ACC112 (cell line): Measurements from ENCODE around the gene KIF5B.
A peak's percentile ranks its signal among the peaks of the same experiment; 100 is the strongest.
"Not testable (repeated sequence)": the region's sequence is repeated elsewhere in the genome, so short reads cannot be mapped to it uniquely, and the experiment has no call there.

ENCODE experiments used
- H2AFZ ChIP-seq: fragments of 200-600 bp; sonication (generic); one replicate; pipeline ENCODE4 v1.6.0; 2017; ENCODE audit warnings: antibody characterized with exemption, low read length; ENCODE audit not compliant: unreplicated experiment
- H3K27ac ChIP-seq: fragments of 200-600 bp; sonication (generic); 2 replicates; pipeline ENCODE4 v1.5.1; 2014; ENCODE audit warnings: low read depth, mild to moderate bottlenecking, antibody characterized with exemption, low read length, moderate library complexity
- H3K27me3 ChIP-seq: fragments of 200-600 bp; sonication (generic); 2 replicates; pipeline ENCODE4 v1.6.1; 2014; ENCODE audit warnings: mild to moderate bottlenecking, antibody characterized with exemption, low read length, moderate library complexity, mixed read lengths; ENCODE audit not compliant: insufficient read depth
- H3K36me3 ChIP-seq: fragments of 200-600 bp; sonication (generic); 2 replicates; pipeline ENCODE4 v1.6.1; 2016; ENCODE audit warnings: mild to moderate bottlenecking, antibody characterized with exemption, low read length, moderate library complexity, mixed read lengths; ENCODE audit not compliant: insufficient read depth
- H3K4me1 ChIP-seq: fragments of 200-600 bp; sonication (generic); one replicate; pipeline ENCODE4 v1.6.1; 2016; ENCODE audit warnings: low read length, mixed read lengths; ENCODE audit not compliant: insufficient read depth, unreplicated experiment, control insufficient read depth
- H3K4me3 ChIP-seq: fragments of 200-600 bp; sonication (generic); 2 replicates; pipeline ENCODE4 v1.5.1; 2014; ENCODE audit warnings: mild to moderate bottlenecking, low read depth, low read length
- H3K79me2 ChIP-seq: fragments of 200-600 bp; sonication (generic); one replicate; pipeline ENCODE4 v1.6.0; 2016; ENCODE audit warnings: low read length; ENCODE audit not compliant: control insufficient read depth, unreplicated experiment, insufficient read depth

KIF5B gene

GRCh38 chr10:32059472-32059871 is 3.2 kb upstream of the KIF5B start:
- no peaks in the 10 kb centered on the region for H3K27me3 ChIP-seq
- H3K4me3 ChIP-seq: no peak overlapping the region
- no peak overlapping the region for H2AFZ ChIP-seq
- H3K27ac ChIP-seq: no peak overlapping the region
- H3K4me1 ChIP-seq: peaks cover 5% of the 10 kb centered on the region
- no peaks in the 10 kb centered on the region for H3K36me3 ChIP-seq
- peaks cover 17% of the 10 kb centered on the region for H3K79me2 ChIP-seq

- Histone ChIP-seq H3K4me3 (peak overlapping the region; percentile 98), H3K27ac (peak overlapping the region; percentile 72; the same call in 1 of the 2 replicates), H3K27me3 (no peaks in the 10 kb centered on the region), H3K79me2 (peaks cover 42% of the 10 kb centered on the region), H2AFZ (peak overlapping the region; percentile 92), H3K36me3 (no peaks in the 10 kb centered on the region), H3K4me1 (peaks cover 25% of the 10 kb centered on the region)
Measured at GRCh38 chr10:32057036-32057372, 779 bp upstream of the KIF5B start.

DNA sequence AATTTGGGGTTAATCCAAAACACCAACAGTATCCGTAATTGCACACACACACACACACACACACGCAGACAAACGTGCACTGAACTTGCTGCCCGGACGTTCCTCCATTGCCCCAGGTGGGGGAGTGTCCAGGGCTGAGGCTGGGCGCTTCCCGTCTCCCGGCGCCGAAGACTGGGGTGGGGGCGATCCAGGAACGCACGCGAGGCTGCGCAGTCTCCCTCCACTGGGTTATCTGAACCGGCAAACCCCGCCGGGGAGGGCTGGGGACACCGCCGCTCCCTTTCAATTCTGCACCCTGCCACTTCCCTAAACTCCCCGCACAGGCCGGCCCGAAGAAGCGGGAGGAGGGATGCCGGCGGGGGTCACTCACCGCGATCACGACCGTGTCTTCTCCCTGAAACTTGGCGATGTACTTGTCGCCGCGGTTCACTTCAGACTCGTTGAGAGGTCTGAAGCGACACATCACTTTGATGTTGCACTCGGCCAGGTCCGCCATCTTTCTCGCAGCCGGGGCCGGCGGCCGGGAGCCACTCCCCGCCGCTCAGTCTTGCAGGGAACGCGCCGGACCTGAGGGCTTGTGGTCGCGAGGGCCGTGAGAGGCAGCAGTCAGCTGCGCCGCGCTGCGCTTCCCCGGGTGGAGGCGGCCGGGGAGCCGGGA is 618 bp downstream of the KIF5B start:
- H2AFZ ChIP-seq: peak overlapping the region; percentile 46
- H3K36me3 ChIP-seq: no peaks in the 10 kb centered on the region
- peak overlapping the region; percentile 72 for H3K27ac ChIP-seq
- H3K4me1 ChIP-seq: peaks cover 36% of the 10 kb centered on the region
- peaks cover 56% of the 10 kb centered on the region for H3K79me2 ChIP-seq
- H3K27me3 ChIP-seq: no peaks in the 10 kb centered on the region
- peak overlapping the region; percentile 98 for H3K4me3 ChIP-seq

- Histone ChIP-seq H2AFZ (no peak overlapping the region), H3K27me3 (no peaks in the 10 kb centered on the region), H3K36me3 (no peaks in the 10 kb centered on the region), H3K4me3 (peak overlapping the region; percentile 98), H3K79me2 (peaks cover 71% of the 10 kb centered on the region), H3K27ac (peak overlapping the region; percentile 72), H3K4me1 (peaks cover 50% of the 10 kb centered on the region)
Measured at GRCh38 chr10:32054094-32054493, 2.1 kb downstream of the KIF5B start.

DNA sequence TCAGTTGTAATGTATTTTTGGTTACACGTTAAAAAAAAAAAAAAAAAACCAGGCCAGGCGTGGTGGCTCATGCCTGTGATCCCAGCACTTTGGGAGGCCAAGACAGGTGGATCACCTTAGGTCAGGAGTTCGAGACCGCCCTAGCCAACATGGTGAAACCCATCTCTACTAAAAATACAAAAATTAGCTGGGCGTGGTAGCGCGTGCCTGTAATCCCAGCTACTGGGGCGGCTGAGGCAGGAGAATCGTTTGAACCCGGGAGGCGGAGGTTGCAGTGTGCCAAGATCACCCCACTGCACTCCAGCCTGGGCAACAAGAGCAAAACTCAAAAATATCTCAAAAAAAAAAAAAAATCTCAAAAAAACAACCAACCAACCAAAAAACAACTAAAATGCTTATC is 2.8 kb downstream of the KIF5B start:
- H3K79me2 ChIP-seq: peaks cover 78% of the 10 kb centered on the region
- H3K36me3 ChIP-seq, H3K27me3 ChIP-seq, H2AFZ ChIP-seq: not testable (repeated sequence)
- peak overlapping the region; percentile 98 for H3K4me3 ChIP-seq
- H3K4me1 ChIP-seq: peaks cover 51% of the 10 kb centered on the region
- H3K27ac ChIP-seq: 0 out of 2 replicates have a peak overlapping the region, but pooled peaks have one; percentile 72

GRCh38 chr10:32051926-32052325 is 4.3 kb downstream of the KIF5B start:
- peak overlapping the region; percentile 98 for H3K4me3 ChIP-seq
- H3K79me2 ChIP-seq: peaks cover 93% of the 10 kb centered on the region
- H3K27ac ChIP-seq: peak overlapping the region; percentile 1; the same call in 1 of the 2 replicates
- peaks cover 15% of the 10 kb centered on the region for H3K36me3 ChIP-seq
- no peaks in the 10 kb centered on the region for H3K27me3 ChIP-seq
- peaks cover 48% of the 10 kb centered on the region for H3K4me1 ChIP-seq
- no peak overlapping the region for H2AFZ ChIP-seq

GRCh38 chr10:32050177-32050576 is 6.0 kb downstream of the KIF5B start:
- H2AFZ ChIP-seq: no peak overlapping the region
- H3K27me3 ChIP-seq: no peaks in the 10 kb centered on the region
- peaks cover 31% of the 10 kb centered on the region for H3K36me3 ChIP-seq
- peak overlapping the region; percentile 4; the same call in 1 of the 2 replicates for H3K4me3 ChIP-seq
- peaks cover 100% of the 10 kb centered on the region for H3K79me2 ChIP-seq
- H3K4me1 ChIP-seq: peaks cover 51% of the 10 kb centered on the region
- no peak overlapping the region for H3K27ac ChIP-seq

- Histone ChIP-seq H3K4me1 (peaks cover 51% of the 10 kb centered on the region), H3K27ac (no peak overlapping the region)
Measured at GRCh38 chr10:32049113-32049512, 7.1 kb downstream of the KIF5B start.

GRCh38 chr10:32048282-32048681 is 7.9 kb downstream of the KIF5B start:
- no peak overlapping the region for H2AFZ ChIP-seq
- H3K79me2 ChIP-seq: peaks cover 100% of the 10 kb centered on the region
- H3K27me3 ChIP-seq: no peaks in the 10 kb centered on the region
- H3K4me1 ChIP-seq: peaks cover 46% of the 10 kb centered on the region
- H3K4me3 ChIP-seq: no peak overlapping the region
- H3K27ac ChIP-seq: no peak overlapping the region
- H3K36me3 ChIP-seq: peaks cover 48% of the 10 kb centered on the region

More at GRCh38 chr10:32049113-32049512, 7.1 kb downstream of the KIF5B start:
- H3K79me2 ChIP-seq: peaks cover 100% of the 10 kb centered on the region
- peaks cover 40% of the 10 kb centered on the region for H3K36me3 ChIP-seq
- H3K27me3 ChIP-seq: no peaks in the 10 kb centered on the region
- no peak overlapping the region for H2AFZ ChIP-seq
- H3K4me3 ChIP-seq: no peak overlapping the region

DNA sequence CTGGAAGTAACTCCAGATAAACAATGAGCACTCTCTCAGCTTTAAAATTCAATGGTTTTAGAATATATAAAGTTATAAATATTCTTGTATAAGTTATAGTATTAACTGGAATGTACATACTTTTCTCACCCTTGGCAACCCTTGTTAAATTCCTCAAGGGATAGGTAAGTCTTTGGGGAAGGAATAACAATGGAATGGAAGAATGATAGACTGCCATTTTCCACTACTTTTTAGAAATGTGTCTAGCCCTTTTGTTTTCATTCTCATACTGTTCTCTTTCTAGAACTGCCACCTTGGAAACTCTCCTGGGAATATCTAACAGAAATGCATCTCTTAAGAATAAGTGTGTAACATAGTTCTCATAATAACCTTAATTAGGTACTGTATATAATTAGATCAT is 8.3 kb downstream of the KIF5B start:
- H2AFZ ChIP-seq: no peak overlapping the region
- peaks cover 99% of the 10 kb centered on the region for H3K79me2 ChIP-seq
- peaks cover 46% of the 10 kb centered on the region for H3K4me1 ChIP-seq
- no peak overlapping the region for H3K27ac ChIP-seq
- no peak overlapping the region for H3K4me3 ChIP-seq
- H3K27me3 ChIP-seq: no peaks in the 10 kb centered on the region
- H3K36me3 ChIP-seq: peaks cover 50% of the 10 kb centered on the region

GRCh38 chr10:32046151-32046550 is 10.1 kb downstream of the KIF5B start:
- H2AFZ ChIP-seq: no peak overlapping the region
- H3K27ac ChIP-seq: no peak overlapping the region
- peaks cover 45% of the 10 kb centered on the region for H3K4me1 ChIP-seq
- peaks cover 50% of the 10 kb centered on the region for H3K36me3 ChIP-seq
- no peak overlapping the region for H3K4me3 ChIP-seq
- H3K27me3 ChIP-seq: no peaks in the 10 kb centered on the region
- peaks cover 97% of the 10 kb centered on the region for H3K79me2 ChIP-seq
